ENCODE data around the gene ANGPT4. TPM values are rescaled to one million over a fixed set of nuclear protein-coding genes. Genes with fewer than 3 reads are reported as not detected.

ANGPT4 gene
- total and polyA plus RNA-seq, 2 of the 8 experiments (the other 6 are each of a cell fraction or from before 2014, with no cell fraction given), result 0.07 to 0.33 TPM

GRCh38 chr20:920311-920710 is 4.2 kb upstream of the ANGPT4 start:
- no peak for DNase-seq (ENCODE audit: low read depth in 1 of 2, low spot score in 2 of 2)
- no peak overlapping the region for H2BK120ac ChIP-seq (replicated peaks; ENCODE audit: low read depth, low read length)

More at GRCh38 chr20:920311-920710, 4.2 kb upstream of the ANGPT4 start:
- H3K4me1 ChIP-seq (replicated peaks in 1 of 4; ENCODE audit: control insufficient read depth in 3 of 4, insufficient read depth in 4 of 4, low read length in 3 of 4), result peaks cover 0 to 16% (median 5%) of the 10 kb centered on the region in 4 experiments; a peak in 4 of 7 replicates
- H4K8ac ChIP-seq (ENCODE audit: extremely low read depth, insufficient read depth, low read length), result no peak overlapping the region
- no peaks in the 10 kb centered on the region for H4K20me1 ChIP-seq (replicated peaks in 1 of 2; ENCODE audit: control insufficient read depth in 1 of 2, insufficient read depth in 2 of 2, low read length in 2 of 2)
- no peaks in the 10 kb centered on the region for H3K9me3 ChIP-seq (ENCODE audit: insufficient read depth in 2 of 2, low read depth in 1 of 2, low read length in 1 of 2)
- no peak for FAIRE-seq
- ChIA-PET POLR2A (ENCODE audit: partially characterized antibody) (interaction anchor here (1.4 kb wide), 1 partner anchor 9 kb away, joined by 3 read pairs; no protein-coding TSS in a partner anchor), CTCF (ENCODE audit: partially characterized antibody) (interaction anchor here (0.9 to 4.2 kb wide), 7 partner anchors 8 to 41 kb away, joined by 3 to 36 read pairs (median 5); no protein-coding TSS in a partner anchor)
- no peaks in the 10 kb centered on the region; the same call in 1 of the 2 replicates for H3K23me2 ChIP-seq (ENCODE audit: low read depth, low read length)
- H3K4me3 ChIP-seq (ENCODE audit: extremely low read depth in 1 of 4, insufficient read depth in 2 of 4, low read depth in 3 of 4, low read length in 4 of 4), result no peak overlapping the region
- H3K79me1 ChIP-seq (ENCODE audit: low read depth, low read length), result no peaks in the 10 kb centered on the region
- no peaks in the 10 kb centered on the region for H3K36me3 ChIP-seq (ENCODE audit: control insufficient read depth in 2 of 4, insufficient read depth in 4 of 4, low read length in 3 of 4)
- H2BK5ac ChIP-seq (ENCODE audit: low read depth, low read length), result no peak overlapping the region
- H4K5ac ChIP-seq (ENCODE audit: insufficient read length, low read depth, low read length), result no peak overlapping the region
- no peak overlapping the region for H3K4ac ChIP-seq (replicated peaks; ENCODE audit: insufficient read length, low read depth, low read length)
- no peak overlapping the region for H3K56ac ChIP-seq (replicated peaks; ENCODE audit: insufficient read length, low read depth, low read length)
- peaks cover 0 to 3% (median 0%) of the 10 kb centered on the region in 4 experiments; a peak in 1 of 7 replicates for H3K27me3 ChIP-seq (replicated peaks in 1 of 4; ENCODE audit: control insufficient read depth in 3 of 4, extremely low read depth in 1 of 4, insufficient read depth in 3 of 4, low read length in 3 of 4)
- 83% methylated on average over 4 of the region's 4 CpGs; no CpG with 5 or more reads in 1 of the 2 experiments for WGBS, 2 experiments (ENCODE audit: extremely low coverage in 1 of 2, insufficient coverage in 1 of 2, insufficient read length in 1 of 2, insufficient replicate concordance in 2 of 2, low coverage in 1 of 2, low lambda C conversion rate in 2 of 2, missing lambda C conversion rate in 1 of 2)
- H2BK15ac ChIP-seq (ENCODE audit: low read length), result no peak overlapping the region
- no peak overlapping the region for H2BK12ac ChIP-seq (ENCODE audit: low read depth, low read length)
- no peak for TF ChIP-seq KDM1A (IDR thresholded peaks at IDR 0.05; ENCODE audit: borderline replicate concordance, low read length)
- no peak for TF ChIP-seq CBX8 (IDR thresholded peaks at IDR 0.05; ENCODE audit: borderline replicate concordance, low read depth, low read length)
- no peak for TF ChIP-seq POU5F1 (IDR thresholded peaks at IDR 0.05; ENCODE audit: low read depth, low read length)
- TF ChIP-seq TAF7 (optimal IDR thresholded peaks at IDR 0.05; ENCODE audit: borderline replicate concordance, low read depth, low read length), result no peak
- TF ChIP-seq JUN (IDR thresholded peaks at IDR 0.05; ENCODE audit: low read depth, low read length), result no peak
- no peak for TF ChIP-seq HDAC6 (IDR thresholded peaks at IDR 0.05; ENCODE audit: low read depth, low read length)
- no peak for TF ChIP-seq CREB1 (IDR thresholded peaks at IDR 0.05)
- TF ChIP-seq ASH2L (IDR thresholded peaks at IDR 0.05; ENCODE audit: low read length), result no peak
- TF ChIP-seq MAFK (IDR thresholded peaks at IDR 0.05; ENCODE audit: low read depth, low read length), result no peak
- no peak for TF ChIP-seq BRCA1 (IDR thresholded peaks at IDR 0.05; ENCODE audit: low read depth, low read length)
- TF ChIP-seq HDAC2 (IDR thresholded peaks at IDR 0.05; ENCODE audit: borderline replicate concordance in 1 of 2, low read depth in 2 of 2, low read length in 2 of 2), result no peak
- no peak for TF ChIP-seq SRF (IDR thresholded peaks at IDR 0.05; ENCODE audit: low read depth, low read length)
- H3K23ac ChIP-seq (ENCODE audit: insufficient read length), result no peak overlapping the region
- H3K27ac ChIP-seq (ENCODE audit: low read depth, low read length), result no peak overlapping the region
- no peak overlapping the region for H2BK20ac ChIP-seq (ENCODE audit: low read length)
- H2AFZ ChIP-seq (ENCODE audit: low read length), result no peak overlapping the region
- H3K79me2 ChIP-seq (ENCODE audit: control insufficient read depth in 1 of 2, insufficient read depth in 2 of 2, low read length in 2 of 2), result no peaks in the 10 kb centered on the region
- no peak overlapping the region for H3K18ac ChIP-seq (ENCODE audit: extremely low read depth, low read length)
- H3K4me2 ChIP-seq (ENCODE audit: insufficient read depth in 1 of 2, low read depth in 2 of 2, low read length in 2 of 2), result no peak overlapping the region
- no peak overlapping the region for H3K9ac ChIP-seq (replicated peaks in 1 of 4; ENCODE audit: extremely low read depth in 1 of 4, low read depth in 3 of 4, low read length in 3 of 4)
- no peak overlapping the region for H2AK5ac ChIP-seq (ENCODE audit: low read depth, low read length)
- no peak overlapping the region for H3K14ac ChIP-seq (ENCODE audit: insufficient read length)
- no peak overlapping the region for H4K91ac ChIP-seq (replicated peaks; ENCODE audit: insufficient read length, low read length)
